Caki2 (cell line): ENCODE data around the gene SPIRE1. TPM values are rescaled to one million over a fixed set of nuclear protein-coding genes. Genes with fewer than 3 reads are reported as not detected.
"Not testable (repeated sequence)": the region's sequence is repeated elsewhere in the genome, so short reads cannot be mapped to it uniquely, and the experiment has no call there.

Experiments
- DNase-seq: peaks from one replicate; pipeline ENCODE4 v3.0.0-alpha.2; 2015; ENCODE audit warnings: low read depth
- in situ Hi-C: cut with HindIII; loops from 2 replicates; pipeline ENCODE4 v1.10.0; 2016; ENCODE audit warnings: low sequenced_read_pairs, low pct_unique_long_range_greater_than_20kb, mixed read lengths
- total RNA-seq: library from RNA; depleted of rRNA; stranded (reverse); fragments of >200 nt; shearing (Covaris generic); gene quantifications from 2 replicates; pipeline ENCODE4 v1.2.3, GENCODE V29; 2014; ENCODE audit warnings: low replicate concordance

SPIRE1 gene
- total RNA-seq, 1 experiment from 2014 or later, result 40.2 TPM

DNA sequence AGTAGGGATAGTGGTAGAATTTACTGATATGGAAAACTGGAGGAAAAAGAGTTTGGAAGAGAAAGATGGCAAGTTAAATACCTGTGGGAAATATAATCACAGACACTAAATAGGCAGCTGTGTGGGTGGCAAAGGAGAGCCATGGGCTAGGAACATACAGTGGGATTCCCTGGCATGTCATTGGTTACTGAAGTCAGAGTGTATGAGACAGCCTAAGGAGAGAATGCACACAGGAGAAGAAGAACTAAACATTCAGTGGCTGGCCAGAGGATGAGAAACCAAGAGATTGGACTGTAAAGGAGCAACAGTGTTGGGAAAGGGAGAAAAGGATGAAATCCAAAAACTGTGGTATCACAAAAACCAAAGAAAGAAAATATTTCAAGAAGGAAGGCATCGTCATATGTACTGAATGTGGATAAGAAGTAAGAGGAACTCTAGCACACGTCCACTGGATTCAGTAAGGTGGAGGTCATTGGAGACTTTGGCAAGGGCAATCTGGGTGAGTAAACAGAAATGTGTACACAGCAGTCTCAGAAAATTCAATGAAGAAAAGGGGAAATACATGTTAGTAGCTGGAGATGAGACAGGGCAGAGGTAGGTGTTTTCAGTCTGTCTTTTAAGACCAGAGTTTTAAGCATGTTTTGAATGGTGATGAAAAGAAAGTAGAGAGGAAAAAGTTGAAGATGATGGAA lies 83.3 kb downstream of the SPIRE1 start:
- in situ Hi-C loops, result no loop called here
- DNase-seq, result no peak

DNA sequence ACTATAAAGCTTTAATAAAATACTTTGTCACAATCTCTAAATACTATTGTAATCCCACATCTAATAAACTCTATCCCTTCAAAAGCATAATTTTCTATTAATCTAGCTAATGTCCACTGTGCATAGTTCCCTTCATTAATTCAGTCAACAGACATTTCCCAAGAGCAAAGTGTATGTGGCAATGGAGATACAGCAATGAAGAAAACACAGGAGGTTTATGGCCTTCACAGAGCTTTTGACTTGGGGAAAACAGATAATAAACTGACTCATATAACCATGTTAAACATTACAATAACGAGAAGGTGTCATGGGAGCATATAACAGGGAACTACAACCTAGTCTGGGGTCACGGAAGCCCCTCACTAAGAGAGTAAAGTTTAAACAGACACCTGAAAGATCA lies 86.3 kb downstream of the SPIRE1 start:
- no peak for DNase-seq
- in situ Hi-C loops, result no loop called here

DNA sequence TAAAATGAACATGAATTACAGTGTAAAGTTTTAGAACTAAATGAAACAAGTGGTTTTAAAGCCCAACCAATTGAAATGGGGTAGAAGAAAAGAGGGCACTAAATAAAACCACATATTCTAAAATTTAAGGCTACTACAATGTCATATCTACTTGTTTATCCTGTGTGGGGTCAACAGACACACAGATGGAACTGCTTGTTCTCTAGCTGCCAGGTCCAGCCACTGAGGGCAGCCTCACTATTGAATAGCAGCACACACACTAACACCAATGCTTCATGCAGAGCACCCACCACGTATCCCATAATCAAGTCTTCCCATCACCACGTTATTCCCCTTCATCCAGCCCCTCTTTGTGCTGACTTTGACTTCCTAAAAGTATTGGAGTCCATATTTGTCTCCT lies 88.1 kb downstream of the SPIRE1 start:
- no peak for DNase-seq
- in situ Hi-C loops, result no loop called here

DNA sequence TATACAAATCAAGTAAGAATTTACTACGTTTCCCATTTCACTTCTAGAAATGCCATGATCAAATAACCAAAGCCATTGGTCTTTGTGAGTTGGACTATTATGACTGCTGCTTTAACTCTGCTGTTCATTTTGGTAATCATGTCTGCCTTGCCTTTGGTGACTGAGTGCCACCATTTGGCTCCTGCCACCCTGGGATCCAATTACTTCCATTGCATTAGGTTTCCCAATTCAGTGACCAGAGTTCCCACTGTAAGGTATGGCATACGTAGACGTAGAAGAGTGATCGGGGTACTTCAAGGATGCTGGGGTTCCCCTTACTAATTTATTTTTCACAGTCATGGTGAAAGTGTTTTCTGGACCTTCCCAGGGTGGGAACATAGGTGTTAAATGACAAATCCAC lies 90.1 kb downstream of the SPIRE1 start:
- in situ Hi-C loops, result no loop called here
- DNase-seq, result no peak

DNA sequence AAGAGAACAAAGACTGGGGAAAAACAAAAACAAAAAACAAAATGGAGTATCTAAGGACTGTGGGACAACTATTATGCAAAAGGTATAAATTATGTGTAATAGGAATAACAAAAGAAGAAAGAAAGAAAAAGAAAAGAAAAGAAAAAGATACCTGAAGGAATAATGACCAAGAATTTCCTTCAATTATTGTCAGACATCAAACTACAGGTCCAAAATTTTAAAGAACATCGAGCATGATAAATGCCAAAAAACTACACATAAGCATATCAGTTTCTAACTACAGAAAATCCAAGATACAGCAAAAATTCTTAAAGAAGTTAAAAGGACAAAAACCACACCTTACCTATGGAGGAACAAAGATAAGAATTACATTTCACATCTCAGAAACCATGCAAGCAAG lies 93.0 kb downstream of the SPIRE1 start:
- in situ Hi-C loops, result no loop called here

DNA sequence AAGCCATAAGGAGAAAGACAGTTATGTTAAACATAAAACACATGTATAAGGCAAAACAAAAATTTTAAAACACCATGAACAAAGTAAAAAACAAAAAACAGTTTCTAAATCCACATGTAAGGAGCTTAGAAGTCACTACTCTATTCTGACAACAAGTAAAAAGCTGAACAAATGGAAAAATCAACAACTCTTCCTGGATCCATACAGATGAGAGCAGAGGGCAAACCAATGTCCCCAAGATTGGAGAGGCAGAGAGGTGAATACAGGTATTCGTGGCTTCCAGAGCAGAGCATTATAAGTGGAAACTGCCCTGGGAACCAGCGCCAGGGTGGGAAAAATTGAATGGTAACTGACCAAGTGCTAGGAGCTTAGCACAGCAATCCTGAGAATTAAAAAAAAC lies 93.5 kb downstream of the SPIRE1 start:
- in situ Hi-C loops, result no loop called here
- DNase-seq, result no peak

More for the DNA sequence above, 93.0 kb downstream of the SPIRE1 start:
- no peak for DNase-seq

DNA sequence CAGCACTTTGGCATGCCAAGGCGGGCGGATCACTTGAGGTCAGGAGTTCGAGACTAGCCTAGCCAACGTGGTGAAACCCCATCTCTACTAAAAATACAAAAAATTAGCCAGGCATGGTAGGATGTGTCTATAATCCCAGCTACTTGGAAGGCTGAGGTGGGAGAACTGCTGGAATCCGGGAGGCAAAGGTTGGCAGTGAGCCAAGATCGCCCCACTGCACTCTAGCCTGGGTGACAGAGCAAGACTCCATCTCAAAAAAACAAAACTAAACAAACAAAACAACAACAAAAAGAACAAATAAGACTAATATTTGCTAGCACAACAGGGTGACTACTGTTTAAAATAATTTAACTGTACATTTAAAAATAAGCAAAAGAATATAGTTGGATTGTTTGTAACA lies 97.3 kb downstream of the SPIRE1 start:
- in situ Hi-C loops, result not testable (repeated sequence)

DNA sequence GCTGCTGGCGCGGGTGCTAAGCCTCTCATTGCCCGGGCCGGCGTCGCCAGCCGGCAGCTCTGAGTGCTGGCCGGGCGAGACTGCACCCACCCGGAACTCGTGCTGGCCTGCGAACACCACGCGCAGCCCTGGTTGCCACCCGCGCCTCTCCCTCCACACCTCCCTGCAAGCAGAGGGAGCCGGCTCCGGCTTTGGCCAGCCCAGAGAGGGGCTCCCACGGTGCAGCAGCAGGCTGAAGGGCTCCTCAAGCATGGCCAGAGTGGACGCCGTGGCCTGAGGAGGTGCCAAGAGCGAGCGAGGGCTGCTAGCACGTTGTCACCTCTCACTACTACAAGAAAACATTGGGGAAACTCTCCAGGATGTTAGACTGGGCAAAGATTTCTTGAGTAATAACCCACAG lies 98.6 kb downstream of the SPIRE1 start:
- DNase-seq, result no peak
- in situ Hi-C loops, result no loop called here

More for the DNA sequence above, 97.3 kb downstream of the SPIRE1 start:
- not testable (repeated sequence) for DNase-seq

DNA sequence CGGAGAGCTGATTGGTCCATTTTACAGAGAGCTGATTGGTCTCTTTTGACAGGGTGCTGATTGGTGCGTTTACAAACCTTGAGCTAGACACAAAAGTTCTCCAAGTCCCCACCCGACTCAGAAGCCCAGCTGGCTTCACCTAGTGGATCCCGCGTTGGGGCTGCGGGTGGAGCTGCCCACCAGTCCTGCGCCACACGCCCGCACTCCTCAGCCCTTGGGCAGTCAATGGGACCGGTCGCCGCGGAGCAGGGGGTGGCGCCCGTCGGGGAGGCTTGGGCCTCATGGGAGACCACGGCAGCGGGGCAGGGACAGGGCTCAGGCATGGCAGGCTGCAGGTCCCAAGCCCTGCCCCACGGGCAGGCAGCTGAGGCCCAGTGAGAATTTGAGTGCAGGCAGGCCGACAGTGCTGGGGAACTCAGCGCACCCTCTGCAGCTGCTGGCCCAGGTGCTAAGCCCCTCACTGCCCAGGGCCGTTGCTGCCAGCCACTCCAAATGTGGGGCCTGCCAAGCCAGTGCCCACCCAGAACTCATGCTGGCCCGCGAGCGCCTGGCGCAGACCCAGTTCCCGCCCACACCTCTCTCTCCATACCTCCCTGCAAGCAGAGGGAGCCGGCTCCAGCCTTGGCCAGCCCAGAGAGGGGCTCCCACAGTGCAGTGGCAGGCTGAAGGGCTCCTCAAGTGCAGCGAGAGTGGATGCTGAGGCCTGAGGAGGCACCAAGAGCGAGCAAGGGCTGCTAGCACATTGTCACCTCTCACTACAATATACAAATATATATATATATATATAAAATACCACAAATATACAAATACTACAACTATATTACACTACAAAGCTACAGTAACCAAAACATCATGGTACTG lies 100.7 kb downstream of the SPIRE1 start:
- in situ Hi-C loops, result no loop called here
- no peak for DNase-seq

DNA sequence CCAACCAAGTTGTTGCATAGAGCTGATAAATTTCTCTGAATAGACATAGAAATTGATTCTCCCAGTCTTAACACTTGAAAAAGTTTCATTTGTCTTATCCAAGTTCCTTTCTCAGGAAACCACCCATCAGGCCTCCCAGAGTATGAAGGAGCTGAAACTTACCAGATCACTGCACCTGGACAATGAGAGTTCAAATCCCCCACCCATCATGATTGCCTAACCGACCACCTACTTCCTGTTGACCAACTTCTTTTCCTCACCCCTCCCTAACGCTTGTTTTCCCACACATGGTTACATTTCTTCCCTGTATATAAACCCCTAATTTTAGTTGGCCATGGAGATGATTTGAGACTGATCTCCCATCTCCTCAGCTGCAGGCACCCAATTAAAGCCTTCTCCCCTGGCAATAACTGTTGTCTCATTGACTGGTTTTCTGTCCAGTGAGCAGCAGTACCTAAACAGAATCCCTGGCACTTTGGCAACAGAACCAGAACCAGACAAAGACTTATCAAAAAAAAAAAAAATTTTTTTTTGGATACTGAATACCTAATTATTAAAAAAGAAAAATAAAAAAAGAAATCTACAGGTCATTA lies 103.0 kb downstream of the SPIRE1 start:
- no peak for DNase-seq
- in situ Hi-C loops, result no loop called here

DNA sequence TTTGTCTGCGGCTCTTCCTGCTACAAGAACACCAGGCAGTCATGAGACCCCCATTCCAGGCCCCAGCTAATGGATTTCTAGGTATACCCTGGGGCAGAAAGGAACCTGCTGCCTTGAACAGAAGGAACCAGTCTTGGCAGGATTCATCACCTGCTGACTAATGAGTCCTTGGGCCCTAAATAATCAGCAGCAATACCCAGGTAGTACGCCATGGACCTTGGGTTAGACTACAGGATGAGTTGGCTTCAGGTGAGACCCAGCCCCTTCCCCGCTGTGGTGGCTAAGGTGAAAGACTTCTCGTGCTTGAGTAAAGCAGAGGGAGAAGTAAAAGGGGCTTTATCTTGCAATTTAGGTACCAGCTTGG lies 105.0 kb downstream of the SPIRE1 start:
- DNase-seq, result no peak
- in situ Hi-C loops, result no loop called here

DNA sequence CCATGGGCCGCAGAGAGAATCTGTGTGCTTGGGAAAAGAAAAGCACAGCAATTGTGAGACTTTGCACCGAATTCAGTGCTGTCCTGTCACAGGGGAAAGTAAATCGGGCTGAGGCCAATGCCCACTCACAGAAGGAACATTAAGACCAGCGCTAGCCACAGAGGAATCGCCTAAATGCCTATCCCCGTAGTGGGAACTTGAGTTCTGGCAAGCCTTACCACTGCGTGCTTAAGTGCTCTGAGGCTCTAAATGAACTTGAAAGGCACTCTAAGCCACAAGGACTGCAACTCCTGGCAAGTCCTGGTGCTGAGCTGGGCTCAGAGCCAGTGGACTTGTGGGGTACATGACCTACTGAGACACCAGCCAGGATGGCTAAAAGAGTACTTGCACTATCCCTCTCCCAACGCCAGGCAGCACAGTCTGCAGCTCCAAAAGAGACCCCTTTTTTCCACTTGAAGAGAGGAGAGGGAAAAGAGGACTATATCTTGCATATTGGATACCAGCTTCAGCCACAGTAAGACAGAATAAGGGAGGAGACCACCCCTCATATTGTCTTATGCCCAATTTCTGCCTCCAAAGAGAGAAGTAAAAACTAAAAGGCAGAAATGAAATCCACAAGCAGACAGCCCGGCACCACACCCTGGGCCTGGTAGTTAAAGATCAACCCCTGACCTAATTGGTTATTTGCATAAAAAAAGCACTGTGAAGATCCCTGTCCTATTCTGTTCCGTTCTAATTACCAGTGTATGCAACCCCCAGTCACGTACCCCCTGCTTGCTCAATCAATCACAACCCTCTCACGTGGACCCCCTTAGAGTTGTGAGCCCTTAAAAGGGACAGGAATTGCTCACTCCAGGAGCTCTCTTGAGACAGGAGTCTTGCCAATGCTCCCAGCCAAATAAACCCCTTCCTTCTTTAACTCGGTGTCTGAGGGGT lies 105.7 kb downstream of the SPIRE1 start:
- DNase-seq, result peak; percentile 73
- in situ Hi-C loops, result not testable (repeated sequence)

DNA sequence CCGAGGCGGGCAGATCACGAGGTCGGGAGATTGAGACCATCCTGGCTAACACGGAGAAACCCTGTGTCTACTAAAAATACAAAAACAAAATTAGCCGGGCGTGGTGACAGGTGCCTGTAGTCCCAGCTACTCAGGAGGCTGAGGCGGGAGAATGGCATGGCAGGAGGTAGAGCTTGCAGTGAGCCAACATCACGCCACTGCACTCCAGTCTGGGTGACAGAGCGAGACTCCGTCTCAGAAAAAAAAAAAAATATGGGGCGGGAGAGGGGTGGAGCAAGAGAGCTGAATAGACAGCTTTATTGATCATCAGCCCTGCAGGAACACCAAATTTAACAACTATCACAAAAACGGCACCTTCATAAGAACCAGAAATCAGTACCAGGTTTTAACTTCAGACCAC lies 106.4 kb downstream of the SPIRE1 start:
- peak; percentile 77 for DNase-seq
- in situ Hi-C loops, result not testable (repeated sequence)

DNA sequence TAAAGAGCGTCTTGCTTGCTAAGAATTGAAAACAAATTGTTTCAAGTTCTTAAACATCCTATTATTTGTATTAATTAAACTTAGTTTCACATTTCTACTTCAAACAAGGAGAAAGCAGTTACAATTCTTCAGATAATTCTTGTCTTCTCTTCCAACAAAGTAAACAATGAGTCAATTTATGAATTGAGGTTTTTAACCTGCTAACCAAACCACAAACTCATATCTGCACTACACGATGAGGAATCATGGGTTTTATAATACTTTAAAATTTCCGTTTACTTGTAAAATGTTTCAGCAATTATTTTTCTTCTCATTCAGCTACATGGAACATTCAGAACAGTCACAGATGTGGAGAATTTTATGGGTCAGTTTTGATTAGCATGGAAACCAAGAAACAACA lies 114.2 kb downstream of the SPIRE1 start:
- DNase-seq, result no peak
- in situ Hi-C loops, result no loop called here

DNA sequence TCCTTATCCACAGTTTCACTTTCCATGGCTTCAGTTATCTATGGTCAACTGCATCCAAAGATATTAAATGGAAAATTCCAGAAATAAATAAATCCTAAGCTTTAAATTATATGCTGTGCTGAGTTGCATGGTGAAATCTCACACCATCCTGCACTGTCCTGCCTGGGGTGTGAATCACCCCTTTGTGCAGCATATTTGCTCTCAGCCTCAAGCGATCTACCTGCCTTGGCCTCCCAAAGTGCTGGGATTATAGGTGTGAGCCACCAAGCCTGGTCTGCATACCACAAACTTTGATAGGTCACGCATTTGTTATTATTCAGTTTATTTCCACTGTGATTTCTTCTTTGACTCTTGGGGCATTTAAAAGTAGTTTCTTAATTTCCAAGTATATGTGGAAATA lies 117.2 kb downstream of the SPIRE1 start:
- in situ Hi-C loops, result no loop called here
- no peak for DNase-seq

DNA sequence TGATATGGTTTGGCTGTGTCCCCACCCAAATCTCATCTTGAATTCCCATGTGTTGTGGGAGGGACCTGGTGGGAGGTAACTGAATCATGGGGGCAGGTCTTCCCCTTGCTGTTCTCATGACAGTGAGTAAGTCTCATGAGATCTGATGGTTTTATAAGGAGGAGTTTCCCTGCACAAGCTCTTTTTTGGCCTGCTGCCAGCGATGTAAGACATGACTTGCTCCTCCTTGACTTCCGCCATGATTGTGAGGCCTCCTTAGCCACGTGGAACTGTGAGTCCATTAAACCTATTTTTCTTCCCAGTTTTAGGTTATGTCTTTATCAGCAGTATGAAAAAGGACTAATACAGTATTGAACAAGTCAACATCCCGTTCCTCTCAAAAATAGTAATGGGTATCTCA lies 118.7 kb downstream of the SPIRE1 start:
- in situ Hi-C loops, result not testable (repeated sequence)

DNA sequence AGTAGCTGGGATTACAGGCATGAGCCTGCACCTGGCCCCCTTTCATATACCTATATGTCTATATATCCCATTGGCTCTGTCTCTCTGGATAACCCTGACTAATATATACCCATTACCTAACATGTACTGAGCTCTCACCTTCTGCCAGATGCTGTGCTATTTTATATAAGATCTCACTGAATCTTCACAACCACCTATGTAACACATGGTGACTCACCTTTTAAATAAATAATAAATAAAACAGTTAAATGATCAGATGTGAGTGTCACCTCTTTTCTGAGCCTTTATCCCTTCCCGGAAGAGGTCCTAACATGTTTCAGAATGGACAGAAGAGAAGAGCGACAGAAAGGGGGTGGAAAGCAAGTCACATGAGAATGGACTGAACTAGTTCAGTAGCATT lies 123.1 kb downstream of the SPIRE1 start:
- in situ Hi-C loops, result no loop called here

More for the DNA sequence above, 118.7 kb downstream of the SPIRE1 start:
- DNase-seq, result not testable (repeated sequence)

DNA sequence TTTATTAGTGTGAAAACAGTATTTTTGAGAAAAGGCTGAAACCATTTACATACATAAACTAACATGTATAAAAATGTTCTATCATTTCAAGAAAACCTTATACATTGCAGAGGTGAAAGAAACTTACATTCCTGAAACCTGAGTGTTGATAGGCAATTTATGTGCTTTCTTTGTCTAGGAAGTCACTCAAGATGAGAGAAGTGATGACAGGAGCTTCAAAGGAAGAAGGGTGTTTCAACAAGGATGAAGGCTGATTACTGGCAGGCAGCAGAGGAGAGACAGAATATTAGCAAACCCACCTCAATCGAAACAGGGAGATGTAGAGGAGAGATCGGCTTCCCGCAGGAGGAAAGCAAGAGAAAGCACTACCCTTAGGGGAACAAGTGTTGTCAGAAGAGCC lies 125.2 kb downstream of the SPIRE1 start:
- in situ Hi-C loops, result no loop called here
- DNase-seq, result no peak

More for the DNA sequence above, 123.1 kb downstream of the SPIRE1 start:
- no peak for DNase-seq
